HG03457 (cell line): Measurements from ENCODE around the gene TMED6.

Experiments used
- ATAC-seq: cut with Tn5 transposase; IDR thresholded peaks from one replicate; pipeline ENCODE4 v1.9.1; 2021; ENCODE audit warnings: moderate number of reproducible peaks; ENCODE audit not compliant: unreplicated experiment

Gene TMED6

DNA sequence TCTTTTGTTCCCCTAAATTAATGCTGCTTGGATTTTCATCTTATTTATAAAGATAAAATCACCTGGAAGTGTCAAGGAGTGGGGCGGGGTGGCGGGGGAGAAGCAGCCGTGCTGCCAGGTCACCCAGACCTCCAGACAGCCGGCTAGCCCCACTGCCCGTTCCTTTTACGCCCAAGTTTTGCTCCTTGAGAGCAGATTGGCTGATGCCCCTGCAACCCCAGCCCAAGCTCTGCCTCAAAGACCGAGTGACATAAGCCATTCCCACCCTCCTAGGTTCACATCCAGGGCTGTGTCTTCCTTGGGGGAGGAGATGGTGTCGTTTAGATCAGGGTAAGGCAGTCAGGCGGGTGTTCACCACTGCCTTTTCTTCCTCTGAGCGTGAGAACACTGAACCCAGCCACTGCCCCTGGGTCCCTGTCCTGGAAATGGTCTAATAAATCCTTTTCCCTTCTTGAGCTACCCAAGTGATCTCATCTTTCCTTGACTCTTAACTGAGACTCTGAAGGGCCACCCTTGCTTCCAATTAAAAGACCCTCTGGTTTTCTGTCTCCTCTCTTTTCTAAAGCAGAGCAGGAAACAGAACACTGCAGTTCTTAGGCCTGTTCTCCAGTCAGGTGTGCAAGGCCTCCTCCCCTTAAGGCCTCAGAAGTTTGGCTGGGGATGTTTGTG, 26.9 kb downstream of the TMED6 start:
- no peak for ATAC-seq

DNA sequence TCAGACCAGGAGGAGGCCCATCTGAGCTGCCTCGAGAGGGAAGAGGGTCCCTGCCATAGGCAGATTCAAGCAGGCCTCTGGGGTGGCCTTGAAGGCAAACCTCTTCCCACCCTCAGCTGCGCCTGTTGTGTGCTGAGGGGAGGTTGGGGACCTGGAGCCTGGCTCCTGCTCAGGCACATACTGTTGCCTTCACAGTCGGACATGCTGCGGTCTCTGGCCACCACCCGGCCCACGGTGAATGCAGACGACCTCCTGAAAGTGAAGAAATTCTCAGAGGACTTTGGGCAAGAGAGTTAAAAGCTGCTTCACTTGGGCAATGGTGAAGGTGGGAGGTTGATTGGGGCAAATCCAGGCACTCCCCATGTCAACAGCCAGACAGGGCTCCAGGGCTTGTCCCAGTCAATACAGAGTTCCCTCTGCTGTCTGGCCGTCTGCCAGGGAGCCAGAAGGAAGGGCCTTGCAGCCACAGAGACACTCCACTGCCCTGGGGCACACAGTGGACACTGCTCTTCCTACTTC, 27.5 kb downstream of the TMED6 start:
- no peak for ATAC-seq

DNA sequence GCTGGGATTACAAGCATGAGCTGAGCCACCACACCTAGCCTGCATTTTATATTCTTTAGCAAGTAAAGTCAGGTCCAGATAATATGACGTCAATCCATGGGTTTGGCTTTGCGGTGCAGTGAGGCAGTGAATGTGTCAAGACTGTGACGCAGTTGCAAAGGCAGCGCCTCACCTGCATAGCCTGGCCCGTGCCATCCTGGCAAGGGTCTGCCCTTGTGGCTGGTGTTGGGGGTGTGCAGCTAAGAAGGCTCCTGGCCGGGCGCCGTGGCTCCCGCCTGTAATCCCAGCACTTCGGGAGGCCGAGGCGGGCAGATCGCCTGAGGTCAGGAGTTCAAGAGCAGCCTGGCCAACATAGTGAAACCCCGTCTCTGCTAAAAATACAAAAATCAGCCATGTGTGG, 28.2 kb downstream of the TMED6 start:
- no peak for ATAC-seq

DNA sequence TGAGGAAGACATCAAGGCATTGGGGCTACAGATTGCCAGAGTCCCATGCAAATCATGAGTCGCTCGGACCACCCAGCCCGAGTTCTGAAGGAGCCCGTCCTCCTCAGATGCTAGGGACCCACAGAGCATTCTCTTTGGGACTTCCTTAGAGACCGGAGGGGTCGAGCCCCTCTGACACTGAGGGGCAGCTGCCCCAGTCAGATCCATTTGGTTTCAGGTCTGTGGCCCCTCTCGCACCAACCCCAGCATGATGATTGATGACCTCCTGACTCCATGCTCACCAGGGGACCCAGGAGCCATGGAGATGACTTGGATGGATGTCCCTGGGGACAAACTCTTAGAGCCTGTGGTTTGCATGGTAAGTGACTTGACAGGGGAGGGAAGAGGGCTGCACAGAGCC, 29.2 kb downstream of the TMED6 start:
- ATAC-seq = no peak

DNA sequence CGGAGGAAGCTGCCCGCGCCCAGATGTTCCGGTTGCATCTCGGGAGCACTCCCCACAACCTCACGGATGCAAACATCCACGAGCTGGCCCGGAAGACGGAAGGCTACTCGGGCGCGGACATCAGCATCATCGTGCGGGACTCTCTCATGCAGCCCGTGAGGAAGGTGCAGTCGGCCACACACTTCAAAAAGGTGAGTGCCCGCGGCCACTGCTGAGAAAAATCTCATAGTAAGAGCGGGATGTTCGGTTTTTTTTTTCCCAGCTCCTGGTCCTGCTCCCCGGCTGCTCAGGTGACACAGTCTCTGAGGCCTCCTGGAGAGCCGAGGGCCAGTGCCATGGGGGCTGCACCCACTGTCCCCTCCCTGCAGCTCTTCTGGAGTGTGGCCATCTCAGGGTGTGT, 30.5 kb downstream of the TMED6 start:
- no peak for ATAC-seq

DNA sequence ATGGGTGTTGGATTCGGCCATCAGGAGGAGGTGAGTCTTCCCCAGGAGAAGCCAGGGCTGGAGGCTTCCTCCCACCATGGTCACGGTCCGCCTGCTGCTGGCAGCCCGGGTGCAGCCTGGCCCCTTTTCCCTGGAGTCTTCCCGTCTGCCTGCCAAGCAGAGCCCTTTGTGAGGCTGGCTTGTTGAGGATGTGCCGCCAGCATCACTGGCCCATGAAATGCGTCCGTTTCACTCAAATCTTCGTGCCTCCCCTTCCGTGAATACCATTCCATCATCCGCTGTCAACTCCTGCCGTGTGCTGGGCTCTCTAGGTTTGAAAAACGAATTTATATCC, 30.9 kb downstream of the TMED6 start:
- no peak for ATAC-seq

DNA sequence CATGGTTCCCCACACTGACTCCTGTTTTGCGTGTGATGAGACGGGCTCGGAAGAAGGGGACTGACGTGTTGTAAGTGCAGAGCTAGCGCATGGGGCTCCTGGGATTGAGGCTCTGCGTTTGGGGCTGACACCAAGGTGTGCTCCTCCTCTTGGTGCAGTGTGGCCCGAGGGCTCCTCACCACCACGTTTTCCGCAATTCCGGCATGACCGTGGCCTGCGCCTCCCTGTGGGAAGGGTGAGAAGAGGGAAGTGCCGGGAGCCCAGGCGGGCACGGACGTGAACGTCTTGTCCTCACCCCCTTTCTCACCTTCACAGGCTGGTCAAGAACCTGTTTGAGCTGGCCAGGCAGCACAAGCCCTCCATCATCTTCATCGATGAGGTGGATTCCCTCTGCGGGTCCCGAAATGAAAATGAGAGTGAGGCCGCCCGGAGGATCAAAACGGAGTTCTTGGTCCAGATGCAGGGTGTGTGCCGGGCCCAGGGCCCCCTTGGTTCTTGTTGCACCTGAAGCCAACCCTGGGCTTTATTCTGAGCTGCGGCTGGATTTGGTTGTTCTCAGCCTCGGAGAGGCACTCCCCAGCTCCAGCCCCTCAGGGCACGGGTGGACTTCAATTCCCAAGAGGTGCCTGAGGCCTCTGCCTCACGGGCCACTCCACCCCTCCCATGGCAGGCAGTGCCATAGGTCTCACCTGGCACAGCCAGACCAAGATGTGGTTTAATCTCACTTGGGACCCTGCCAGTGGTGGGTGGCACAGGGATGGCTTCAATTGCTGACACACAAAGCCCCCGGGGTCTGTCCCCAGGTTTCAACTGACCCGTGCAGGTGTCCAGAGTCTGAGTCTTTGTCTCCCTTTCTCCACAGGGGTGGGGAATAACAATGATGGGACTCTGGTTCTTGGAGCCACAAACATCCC, 31.5 kb downstream of the TMED6 start:
- ATAC-seq = no peak

DNA sequence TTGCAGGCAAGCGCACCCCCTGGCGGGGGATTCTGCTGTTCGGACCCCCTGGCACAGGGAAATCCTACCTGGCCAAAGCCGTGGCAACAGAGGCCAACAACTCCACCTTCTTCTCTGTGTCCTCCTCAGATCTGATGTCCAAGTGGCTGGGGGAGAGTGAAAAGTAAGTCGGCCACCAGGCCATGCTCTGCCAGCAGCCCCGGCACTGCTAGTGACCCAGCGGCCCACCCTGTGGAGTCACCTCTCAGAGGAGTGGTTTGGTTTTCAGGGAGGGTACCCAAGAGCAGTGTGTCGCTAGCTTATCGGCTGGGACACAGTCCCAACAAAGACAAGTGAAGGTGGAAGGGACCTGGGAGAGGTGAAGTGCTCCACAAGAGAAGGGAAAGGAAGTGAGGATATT, 32.2 kb downstream of the TMED6 start:
- ATAC-seq = no peak

DNA sequence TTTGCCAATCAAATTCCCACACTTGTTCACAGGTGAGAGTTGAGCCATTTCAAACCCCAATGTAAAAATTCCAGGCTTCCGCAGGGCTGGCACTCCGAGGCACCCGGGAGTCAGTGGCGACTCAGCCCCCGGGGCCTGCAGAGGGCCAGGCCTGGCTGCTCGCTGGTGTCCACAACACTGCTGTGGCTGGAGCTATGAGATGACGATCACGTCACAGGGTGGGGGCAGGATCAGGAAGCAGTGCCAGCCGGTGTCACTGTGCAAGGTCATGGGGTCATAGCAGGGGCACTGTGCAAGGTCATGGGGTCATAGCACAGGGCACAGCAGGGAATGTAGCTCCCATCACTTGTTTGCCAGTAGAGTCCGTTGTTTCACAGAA, 32.7 kb downstream of the TMED6 start:
- no peak for ATAC-seq

DNA sequence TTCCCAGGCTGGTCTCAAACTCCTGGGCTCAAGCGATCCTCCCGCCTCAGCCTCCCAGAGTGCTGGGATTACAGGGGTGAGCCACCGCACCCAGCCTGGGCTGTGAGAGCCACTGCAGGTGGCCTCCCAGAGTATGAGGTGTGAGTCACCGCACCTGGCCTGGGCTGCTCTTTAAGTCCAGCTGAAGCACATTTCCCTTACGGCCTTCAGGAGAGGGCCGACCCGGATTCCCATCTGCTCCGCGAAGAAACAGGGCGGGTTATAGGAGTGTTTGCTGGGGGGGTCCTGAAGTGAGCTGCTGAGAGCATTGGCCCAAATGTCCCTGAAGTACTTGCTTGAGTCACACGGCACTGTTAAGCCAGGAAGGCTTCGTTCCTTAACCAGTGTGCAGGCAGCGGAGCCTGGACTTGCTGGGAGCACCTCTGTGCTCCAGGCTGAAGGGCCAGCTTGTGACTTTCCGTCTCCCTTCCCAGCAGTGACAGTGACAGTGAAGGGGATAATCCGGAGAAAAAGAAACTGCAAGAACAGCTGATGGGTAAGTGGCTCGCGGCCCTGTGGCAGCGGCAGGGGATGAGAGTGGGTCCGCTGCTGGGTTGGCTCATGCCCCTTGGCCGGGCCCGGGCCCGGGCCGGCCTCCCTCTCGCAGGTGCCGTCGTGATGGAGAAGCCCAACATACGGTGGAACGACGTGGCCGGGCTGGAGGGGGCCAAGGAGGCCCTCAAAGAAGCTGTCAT, 33.2 kb downstream of the TMED6 start:
- ATAC-seq = no peak

DNA sequence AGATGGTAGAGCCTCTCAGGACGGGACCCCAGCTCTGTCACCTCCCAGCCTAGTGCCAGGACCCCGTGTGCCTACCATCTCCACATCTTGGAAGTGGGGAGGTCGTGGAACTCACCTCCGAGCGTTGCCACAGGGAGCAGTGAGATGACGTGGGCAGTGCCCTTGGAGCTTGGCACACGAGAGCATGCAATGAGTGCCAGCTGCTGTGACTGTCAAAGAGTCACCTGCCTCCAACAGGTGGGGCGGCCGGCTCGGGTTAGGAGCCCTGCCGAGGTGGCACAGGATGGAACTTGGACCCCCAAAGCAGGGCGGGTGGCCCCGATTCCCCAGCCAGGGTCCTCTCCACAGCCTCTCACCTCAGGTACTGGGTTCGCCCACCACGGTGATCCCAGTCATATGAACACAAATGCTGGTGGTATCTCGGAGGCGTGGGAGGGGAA, 35.0 kb downstream of the TMED6 start:
- no peak for ATAC-seq

DNA sequence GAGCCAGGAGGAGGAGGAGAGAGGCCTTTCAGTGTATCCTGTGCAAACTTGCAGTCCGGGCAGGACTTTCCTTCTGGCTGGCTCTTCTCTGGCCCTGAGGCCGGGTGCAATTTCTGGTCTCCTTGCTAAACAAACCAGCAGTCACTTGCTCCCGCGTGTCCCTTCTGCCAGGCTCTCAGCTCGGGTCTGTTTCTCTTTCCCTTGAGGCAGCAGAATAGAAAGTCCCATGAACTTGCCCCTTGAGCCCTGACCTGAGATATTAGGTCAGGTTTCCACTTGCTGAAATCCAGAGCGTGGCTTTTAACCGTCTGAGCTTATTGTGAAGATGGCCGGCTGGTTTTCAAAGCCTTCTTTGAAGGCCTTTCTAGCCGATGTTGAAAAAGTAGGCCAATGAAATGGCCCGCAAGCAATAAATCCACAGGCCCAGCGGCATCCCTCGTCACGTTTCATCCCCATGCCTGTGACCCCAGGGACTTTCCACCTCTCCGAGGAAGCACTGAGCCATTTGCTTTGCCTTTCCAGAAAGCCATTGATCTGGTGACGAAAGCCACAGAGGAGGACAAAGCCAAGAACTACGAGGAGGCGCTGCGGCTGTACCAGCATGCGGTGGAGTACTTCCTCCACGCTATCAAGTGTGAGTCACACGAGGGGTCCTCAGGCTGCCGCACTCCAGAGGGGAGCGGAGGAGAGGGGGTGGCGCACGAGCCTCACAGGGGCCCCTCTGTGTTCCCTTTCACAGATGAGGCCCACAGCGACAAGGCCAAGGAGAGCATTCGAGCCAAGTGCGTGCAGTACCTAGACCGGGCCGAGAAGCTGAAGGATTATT, 35.9 kb downstream of the TMED6 start:
- ATAC-seq = no peak

DNA sequence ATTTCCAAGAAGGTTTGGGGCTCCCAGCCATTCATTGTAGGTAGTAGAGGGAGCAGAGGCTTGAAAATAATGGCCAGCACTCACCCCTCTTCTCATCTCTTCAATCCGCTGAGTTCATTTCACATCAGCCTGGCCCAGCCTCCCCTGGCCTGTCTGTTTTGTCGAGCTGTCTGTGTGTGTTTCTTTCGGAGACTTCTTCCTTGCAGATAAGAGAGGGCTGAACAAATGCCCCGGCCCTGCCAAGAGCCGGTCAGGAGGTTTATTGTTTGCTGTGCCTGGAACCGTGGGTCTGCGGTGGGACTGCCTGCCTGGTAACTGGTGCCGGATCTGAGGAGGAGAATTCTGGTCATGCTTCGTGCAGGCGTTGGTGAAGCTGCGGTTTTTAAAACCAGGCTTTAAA, 37.1 kb downstream of the TMED6 start:
- ATAC-seq = no peak

DNA sequence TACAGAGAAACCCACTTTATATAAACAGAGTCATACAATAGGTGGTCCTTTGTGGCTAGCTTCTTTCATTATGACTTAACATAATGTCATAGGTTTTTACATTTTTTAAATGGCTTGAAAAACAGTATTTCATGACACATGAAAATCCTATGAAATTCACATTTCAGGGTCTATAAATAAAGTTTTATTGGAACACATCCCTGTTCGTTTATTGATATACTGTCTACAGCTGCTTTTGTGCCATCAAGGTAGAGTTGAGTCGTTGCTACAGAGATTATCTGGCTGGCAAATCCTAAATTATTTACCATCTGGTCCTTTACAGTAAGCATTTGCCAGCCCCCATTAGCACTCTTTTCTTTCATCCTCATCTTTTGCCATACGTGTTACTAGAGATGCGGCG, 38.1 kb downstream of the TMED6 start:
- no peak for ATAC-seq

DNA sequence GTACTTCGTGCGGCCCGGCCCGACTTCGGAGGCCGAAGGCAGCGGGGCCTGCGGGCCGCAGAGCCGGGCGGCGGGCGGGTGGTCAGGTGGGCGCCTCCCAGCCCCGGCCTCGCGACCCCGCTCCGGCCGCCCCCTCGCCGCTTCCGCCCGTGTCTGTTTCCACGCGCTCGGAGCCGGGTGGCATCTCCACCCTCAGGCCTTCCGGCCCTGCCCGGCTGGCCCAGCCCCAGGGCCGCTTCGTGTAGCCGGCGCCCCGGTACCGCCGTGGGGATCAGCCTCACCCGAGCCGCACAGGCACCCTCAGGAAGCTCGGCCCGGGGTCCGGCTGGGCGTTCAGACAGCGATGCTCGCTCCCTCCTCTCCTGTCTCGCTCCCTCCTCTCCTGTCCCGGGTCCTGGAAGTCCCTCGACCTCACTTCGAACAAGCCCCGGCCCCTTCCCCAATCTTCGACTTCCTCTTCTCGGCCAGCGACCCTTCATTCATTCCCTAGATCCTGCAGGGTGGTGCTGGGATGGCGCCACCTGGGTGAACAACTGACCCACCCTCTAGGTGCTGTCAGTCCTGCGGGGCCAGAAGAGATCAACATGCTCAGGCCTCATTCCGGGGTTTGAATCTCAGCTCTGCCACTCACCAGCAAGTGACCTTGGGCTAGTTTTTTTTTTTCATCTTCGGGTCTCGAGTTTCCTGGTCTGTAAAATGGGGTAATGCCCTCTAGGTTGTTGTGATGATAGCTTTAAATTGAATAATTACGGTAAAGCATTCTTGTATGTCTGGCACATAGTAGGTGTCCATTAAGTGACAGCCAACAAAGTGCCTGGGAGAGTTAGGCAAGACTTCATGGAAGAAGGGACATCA, 39.8 kb downstream of the TMED6 start:
- peak; percentile 34 for ATAC-seq

DNA sequence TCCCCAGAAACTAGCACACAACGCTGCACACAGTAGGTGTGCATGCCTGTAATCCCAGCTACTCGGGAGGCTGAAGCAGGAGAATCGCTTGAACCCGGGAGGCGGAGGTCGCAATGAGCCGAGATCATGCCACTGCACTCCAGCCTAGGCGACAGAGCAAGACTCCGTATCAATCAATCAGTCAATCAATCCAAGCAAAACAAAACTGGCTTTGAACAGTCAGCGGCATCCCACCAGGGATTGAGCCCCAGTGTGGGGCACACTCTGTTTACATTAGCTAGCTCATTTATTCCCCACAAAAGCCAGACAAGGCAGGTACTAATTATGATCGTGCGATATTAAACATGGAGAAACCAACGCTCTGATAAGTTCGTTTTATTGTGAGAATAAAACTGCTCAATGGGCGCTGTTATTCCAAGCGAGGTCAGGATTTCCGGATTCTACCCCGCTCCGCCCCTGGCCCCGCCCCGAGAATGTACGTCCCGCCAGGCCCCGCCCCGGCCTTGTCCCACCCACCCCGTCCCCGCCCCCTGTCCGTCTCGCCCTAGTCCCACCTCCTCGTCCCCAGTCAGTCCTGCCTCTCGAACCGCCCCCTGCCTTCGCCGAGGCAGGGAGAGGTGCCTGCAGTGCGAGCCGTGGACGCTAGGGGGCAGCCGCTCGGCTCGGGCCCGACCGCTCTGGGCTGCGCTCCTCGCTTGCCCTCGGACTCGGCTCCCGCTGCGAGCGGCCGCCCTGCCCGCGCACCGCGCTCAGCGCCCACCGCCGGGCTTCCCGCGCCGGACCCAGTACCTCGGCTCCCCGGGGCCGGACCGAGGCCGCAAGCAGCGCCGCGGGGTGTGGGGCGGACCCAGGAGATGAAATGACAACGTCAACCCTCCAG, 40.7 kb downstream of the TMED6 start, which contains the start of gene VPS4A:
Gene VPS4A, plus strand, starts transcription at position 698 of the 880 bp plus-strand sequence. Its CDS starts 162 bp downstream, at position 860.
- peak; percentile 95 for ATAC-seq

DNA sequence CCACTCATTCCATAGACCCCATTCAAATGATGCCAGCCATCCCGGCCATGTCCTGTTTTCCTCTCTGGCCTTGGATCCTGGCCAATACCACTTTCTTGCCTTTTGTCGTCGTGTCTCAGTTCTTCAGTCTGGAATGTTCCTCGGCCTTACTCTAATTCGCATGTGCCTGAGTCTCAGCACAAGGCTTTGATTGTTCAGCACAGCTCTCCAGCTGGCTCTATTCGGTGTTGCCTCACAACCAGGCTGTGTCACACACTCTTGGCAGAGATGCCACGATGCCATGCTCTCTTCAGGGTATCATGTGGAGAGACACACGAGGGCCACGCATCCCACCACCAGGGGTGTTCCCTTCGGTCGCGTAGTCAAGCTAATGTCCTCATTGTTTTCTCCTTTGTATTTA, 42.3 kb downstream of the TMED6 start:
- no peak for ATAC-seq

DNA sequence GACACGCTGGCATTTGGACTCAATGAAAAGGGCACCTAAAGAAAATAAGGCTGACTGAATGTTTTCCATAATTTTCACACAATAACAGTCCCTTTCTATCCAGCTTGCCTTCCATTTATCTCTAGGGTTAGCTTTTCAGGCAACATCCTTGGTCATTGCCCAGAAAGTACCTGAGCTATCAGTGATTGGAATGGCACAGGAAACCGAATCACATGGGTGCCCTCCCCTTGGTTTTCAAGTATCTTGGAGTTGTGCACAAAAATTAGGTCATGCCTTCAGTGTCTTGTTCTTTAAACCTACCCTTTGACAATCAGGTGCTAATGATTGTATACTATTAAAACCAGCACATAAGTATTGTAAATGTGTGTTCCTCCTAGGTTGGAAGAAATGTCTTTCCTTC, 43.7 kb downstream of the TMED6 start:
- ATAC-seq = no peak

DNA sequence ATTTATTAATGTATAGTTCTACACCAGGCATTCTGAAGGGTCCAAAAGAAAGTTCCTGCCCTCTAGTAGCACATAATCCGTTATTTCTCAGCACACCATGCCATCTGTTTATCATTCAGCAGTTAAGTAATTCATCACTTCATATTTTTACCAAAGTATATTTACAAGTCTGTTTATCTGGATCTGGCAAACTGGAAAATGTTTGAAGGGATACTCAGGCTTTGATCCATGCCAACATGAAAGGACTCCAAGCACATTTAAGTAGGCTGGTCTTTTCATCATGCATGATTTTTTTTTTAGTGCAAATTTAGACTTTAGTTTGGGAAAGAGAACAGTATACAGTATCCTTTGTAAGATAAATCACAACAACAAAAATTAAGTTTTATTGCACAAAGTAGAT, 44.5 kb downstream of the TMED6 start:
- no peak for ATAC-seq
